ENCODE measurements around the gene PLAAT5.

PLAAT5 gene

GRCh38 chr11:63512816-63513215, 21.8 kb upstream of the PLAAT5 start:
- DNase-seq (ENCODE audit: low read depth, low spot score) = no peak

- DNase-seq (ENCODE audit: low read depth, low spot score) = no peak
Measured at GRCh38 chr11:63511048-63511748, 20.2 kb upstream of the PLAAT5 start.

- no peak for DNase-seq (ENCODE audit: low read depth, low spot score)
Measured at GRCh38 chr11:63510360-63511047, 19.5 kb upstream of the PLAAT5 start.

GRCh38 chr11:63508745-63509144, 17.8 kb upstream of the PLAAT5 start:
- DNase-seq (ENCODE audit: low read depth, low spot score) = no peak

- DNase-seq (ENCODE audit: low read depth, low spot score) = no peak
Measured at GRCh38 chr11:63508009-63508408, 17.0 kb upstream of the PLAAT5 start.

GRCh38 chr11:63507511-63507910, 16.5 kb upstream of the PLAAT5 start:
- DNase-seq (ENCODE audit: low read depth, low spot score) = no peak

- no peak for DNase-seq (ENCODE audit: low read depth, low spot score)
Measured at GRCh38 chr11:63506876-63507275, 15.9 kb upstream of the PLAAT5 start.

- DNase-seq (ENCODE audit: low read depth, low spot score) = no peak
Measured at GRCh38 chr11:63505857-63506528, 15.0 kb upstream of the PLAAT5 start, which contains the start of gene LGALS12. Gene LGALS12 (plus strand): TSS chr11:63506084. CDS start chr11:63506459, 375 bp downstream.

GRCh38 chr11:63504933-63505586, 14.1 kb upstream of the PLAAT5 start:
- DNase-seq (ENCODE audit: low read depth, low spot score) = no peak

- no peak for DNase-seq (ENCODE audit: low read depth, low spot score)
Measured at GRCh38 chr11:63504054-63504453, 13.1 kb upstream of the PLAAT5 start.

- DNase-seq (ENCODE audit: low read depth, low spot score) = no peak
Measured at GRCh38 chr11:63503492-63503891, 12.5 kb upstream of the PLAAT5 start.

GRCh38 chr11:63502252-63502820, 11.4 kb upstream of the PLAAT5 start:
- DNase-seq (ENCODE audit: low read depth, low spot score) = no peak

- DNase-seq (ENCODE audit: low read depth, low spot score) = no peak
Measured at GRCh38 chr11:63501236-63501635, 10.3 kb upstream of the PLAAT5 start.

- DNase-seq (ENCODE audit: low read depth, low spot score) = no peak
Measured at GRCh38 chr11:63499874-63500273, 8.9 kb upstream of the PLAAT5 start.

GRCh38 chr11:63494975-63495374, 4.0 kb upstream of the PLAAT5 start:
- no peak for DNase-seq (ENCODE audit: low read depth, low spot score)

GRCh38 chr11:63493127-63493526, 2.2 kb upstream of the PLAAT5 start:
- no peak for DNase-seq (ENCODE audit: low read depth, low spot score)

- DNase-seq (ENCODE audit: low read depth, low spot score) = no peak
Measured at GRCh38 chr11:63492441-63492840, 1.5 kb upstream of the PLAAT5 start.

- DNase-seq (ENCODE audit: low read depth, low spot score) = no peak
Measured at GRCh38 chr11:63491636-63492372, 837 bp upstream of the PLAAT5 start.

GRCh38 chr11:63491240-63491587, 247 bp upstream of the PLAAT5 start:
- no peak for DNase-seq (ENCODE audit: low read depth, low spot score)

GRCh38 chr11:63489879-63490278, 1.1 kb downstream of the PLAAT5 start:
- DNase-seq (ENCODE audit: low read depth, low spot score) = no peak

- no peak for DNase-seq (ENCODE audit: low read depth, low spot score)
Measured at GRCh38 chr11:63488789-63489188, 2.2 kb downstream of the PLAAT5 start.
